ENCODE measurements around the gene AP1AR.
"Not testable (repeated sequence)": the region's sequence is repeated elsewhere in the genome, so short reads cannot be mapped to it uniquely, and the experiment has no call there.

The AP1AR gene, protein sequence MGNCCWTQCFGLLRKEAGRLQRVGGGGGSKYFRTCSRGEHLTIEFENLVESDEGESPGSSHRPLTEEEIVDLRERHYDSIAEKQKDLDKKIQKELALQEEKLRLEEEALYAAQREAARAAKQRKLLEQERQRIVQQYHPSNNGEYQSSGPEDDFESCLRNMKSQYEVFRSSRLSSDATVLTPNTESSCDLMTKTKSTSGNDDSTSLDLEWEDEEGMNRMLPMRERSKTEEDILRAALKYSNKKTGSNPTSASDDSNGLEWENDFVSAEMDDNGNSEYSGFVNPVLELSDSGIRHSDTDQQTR
- total RNA-seq = 22.4 to 53.6 (median 48.0) reads per million in 3 experiments

DNA sequence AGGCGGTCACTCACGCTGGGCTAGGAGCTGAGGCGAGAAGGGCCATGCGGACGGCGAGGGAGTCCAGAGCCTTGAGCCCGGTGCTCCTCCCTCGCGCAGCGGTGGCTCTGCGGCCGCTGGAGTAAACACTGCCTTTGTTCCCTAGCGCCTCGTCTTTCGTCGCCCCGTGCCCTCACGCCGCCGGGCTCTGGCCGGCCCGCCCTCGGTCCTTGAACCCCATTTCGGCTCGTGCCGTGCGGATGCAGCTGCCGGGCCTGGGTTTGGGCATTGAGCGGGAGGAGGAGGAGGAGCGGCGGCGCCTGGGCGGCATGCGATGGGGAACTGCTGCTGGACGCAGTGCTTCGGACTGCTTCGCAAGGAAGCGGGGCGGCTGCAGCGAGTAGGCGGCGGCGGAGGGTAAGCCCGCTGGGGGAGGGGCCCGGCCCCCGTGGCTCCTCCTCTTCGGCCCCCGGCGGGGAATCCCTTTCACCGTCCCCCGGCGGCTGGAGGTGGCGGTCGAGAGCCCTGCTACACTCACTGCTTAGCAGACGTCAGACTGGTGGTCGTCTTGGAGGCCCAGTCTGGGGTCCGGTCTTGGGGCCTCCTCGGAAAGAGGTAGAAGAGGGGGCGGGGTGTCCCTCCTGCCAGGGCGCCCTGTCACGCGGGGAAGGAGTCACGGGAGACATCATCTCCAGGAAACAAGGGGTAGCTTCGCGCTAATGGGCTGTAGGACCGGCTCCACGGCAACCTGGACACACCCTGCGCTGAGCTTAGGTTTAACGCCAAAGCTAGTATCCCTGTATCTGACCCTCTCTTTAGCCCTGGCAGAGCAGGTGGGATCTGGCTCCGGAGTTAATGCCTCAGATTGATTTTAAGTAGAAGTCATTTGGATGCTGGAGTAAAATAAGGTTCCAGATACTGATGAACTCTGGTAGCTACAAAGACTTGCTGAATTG, at the start of gene AP1AR:
Gene AP1AR (plus strand): TSS at position 9 of the 935 bp plus-strand sequence. CDS start 305 bp downstream, at position 314.
- peak; percentile 76 for DNase-seq

DNA sequence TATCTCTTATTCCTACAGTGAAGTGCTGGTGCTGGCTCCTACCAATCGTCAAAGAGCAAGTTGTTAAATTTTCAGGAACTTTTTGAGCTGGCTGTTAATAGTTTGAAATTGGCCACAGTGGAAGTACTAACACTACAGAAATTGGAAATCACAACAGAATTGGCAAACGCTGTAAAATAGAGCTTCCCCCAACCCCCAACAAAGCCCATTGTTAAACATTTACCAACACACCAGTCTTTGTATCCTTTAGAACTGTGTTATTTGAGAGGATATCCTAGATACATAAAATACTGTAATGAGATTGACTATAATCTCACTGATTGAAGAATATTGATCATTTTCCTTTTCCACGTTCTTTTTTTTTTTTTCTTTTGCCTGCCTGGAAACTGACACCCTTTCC, 49.0 kb upstream of the AP1AR start:
- no peak for DNase-seq

DNA sequence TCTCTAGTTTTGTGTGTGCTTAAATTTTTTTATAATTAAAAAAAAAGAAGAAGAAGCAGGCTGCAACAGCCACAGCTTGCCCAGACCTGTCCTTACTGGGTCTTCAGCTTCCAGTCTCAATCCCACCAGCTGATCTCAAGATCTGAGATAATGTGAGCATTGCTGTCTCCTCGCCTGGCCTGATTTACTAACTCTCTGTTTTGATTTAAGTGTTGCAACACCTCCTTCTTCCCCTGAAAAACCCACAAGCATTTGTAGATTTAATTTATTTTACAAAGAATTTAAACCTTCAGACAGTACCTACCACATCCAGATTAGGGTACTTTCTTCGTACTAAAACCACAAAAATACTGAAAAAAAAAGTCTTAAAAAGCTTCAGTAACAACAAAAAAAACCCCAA, 48.3 kb upstream of the AP1AR start:
- DNase-seq = peak; percentile 32

DNA sequence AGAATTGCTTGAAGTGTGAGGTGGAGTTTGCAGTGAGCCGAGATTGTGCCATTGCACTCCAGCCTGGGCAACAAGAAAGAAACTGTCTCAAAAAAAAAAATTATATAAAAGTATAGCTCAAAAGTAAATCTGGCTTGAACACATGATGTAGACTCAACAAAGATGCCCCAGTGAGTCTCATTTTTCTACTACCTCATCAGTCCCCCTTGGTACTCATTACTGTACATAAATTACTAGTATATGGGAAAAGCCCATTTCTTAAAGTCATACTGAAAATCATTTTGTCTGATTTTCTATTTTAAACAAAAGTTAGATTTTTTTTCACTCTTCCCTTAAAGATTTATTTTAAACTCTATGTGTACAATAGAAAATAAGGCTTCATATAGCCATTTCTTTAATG, 47.1 kb upstream of the AP1AR start:
- DNase-seq = no peak

DNA sequence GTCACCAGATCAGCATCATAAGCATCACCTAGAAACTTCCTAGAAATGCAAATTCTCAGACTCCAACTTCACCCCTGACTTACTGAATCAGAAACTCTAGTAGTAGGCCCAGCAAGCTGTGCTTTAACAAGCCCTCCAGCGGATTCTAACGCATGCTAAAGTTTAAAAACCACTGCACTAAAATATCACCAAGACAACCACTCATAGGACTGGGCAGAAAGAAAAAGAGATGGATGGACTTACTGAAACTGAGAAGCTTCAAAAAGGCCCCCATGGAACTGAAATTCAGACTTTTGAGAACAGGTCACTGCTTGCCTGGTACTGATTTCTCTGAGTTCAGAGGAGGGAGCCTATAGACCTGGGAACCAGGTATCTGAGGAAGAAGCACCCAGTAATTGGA, 46.3 kb upstream of the AP1AR start:
- DNase-seq = no peak

DNA sequence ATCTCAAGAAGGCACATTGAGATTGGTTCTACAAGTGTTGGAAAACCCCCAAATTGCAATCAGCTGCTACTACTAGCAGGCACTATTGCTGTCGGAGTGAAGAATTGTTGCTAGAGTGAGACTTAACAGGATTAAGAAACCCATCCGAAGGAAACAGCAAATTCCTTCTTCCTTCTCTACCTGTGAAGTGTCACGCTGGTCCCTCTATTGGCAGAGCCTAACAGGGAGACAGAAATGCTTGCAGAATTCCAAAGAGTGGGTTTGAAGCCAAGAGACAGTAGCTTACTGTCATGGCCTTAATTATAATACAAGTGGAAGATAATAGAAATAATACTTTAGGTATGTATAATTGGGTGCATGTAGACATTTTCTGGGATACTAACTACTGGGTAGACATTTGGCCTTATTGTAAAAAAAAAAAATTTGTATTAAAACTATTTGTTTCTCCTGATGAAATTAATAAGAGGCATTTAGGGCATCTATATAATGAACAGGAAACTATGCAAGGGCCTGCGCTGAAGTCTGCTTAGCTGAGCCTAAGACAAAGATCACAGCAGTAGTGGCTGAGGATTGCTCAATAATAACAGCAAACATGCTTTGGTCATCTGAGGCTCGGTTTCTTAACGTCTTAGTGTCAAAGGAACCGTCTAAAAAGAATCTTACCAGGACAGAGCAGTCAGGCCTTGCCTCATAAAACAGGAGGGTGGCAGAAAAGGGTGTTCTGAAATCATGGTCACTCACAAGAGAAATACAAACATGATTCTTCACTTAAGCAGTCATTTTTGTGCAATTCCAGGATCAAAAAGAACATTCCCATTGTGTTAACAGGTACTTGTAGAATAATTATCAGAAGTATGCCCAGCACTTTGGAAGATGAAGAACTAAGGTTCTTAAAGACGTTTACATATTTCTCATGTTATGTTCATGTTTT, 45.6 kb upstream of the AP1AR start:
- no peak for DNase-seq

DNA sequence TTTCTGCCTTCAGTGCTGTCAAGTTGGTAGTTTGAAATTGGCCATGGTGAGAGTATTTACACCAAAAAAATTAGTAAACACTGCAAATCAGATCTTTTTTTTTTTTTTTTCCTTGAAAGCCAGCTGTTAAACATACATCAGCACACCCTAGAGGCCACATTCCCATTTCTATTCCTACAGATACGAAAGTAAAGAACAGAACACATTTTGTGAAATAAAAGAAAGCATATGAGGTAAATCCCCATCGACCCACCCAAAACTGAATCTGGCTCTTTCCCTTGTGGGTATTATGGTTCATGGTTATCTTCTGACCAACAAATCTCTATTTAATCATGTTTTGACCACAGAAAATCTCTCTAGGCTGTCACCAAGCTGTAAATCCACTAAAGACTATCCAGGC, 41.8 kb upstream of the AP1AR start:
- DNase-seq = no peak

DNA sequence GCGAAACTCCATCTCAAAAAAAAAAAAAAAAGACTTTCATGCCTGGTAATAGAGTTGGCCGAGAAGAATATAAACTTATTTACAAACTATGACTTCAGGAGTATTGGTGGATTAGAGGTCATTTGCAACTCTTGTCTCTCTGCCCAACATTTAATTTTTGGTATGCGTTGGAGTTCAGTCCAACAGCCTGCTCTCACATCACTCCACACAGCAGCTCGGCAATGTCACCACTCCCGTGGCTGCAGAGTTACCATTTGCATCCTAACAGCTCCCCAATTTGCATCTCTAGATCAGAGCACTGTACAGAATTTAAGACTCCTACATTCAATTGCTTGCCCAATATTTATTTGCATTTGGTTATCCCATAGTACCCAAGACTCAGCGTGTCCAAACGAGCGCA, 40.9 kb upstream of the AP1AR start:
- no peak for DNase-seq

DNA sequence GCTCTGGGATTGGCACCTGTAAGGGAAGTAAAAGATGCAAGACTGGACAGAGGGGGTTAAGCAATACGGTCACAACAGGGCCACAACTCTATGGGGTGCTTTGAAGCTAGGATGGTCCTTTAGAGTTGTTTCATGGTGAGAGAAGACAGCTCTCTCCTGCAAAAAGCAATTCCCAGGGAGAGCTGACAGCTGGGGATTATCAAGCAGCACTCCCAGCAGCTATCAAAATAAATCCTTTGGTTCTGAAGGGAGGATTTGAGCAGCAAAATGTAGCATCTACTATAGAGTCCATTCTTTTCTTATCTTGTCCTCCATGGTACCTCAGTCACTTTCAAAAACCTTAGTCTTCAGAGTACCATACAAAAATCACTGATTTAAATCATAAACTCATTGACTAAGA, 35.1 kb upstream of the AP1AR start:
- no peak for DNase-seq

DNA sequence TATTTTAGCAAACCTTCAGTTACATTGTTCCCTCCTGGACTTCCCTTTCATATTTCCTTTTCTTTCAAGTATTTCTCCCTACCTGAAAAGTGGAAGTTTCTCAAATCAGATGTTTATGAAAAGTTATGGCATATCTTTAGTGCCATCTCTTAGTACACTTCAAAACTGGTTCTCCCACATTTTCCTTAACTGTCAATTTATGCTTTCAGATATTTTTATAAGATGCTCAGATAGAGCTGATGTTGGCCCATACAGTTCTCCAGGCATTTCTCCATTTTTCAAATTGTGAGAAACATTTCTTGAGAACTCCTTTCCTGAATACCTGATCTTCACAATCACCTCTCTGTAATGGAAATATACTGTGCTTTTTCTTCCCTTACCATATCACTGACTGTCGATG, 32.5 kb upstream of the AP1AR start:
- no peak for DNase-seq

DNA sequence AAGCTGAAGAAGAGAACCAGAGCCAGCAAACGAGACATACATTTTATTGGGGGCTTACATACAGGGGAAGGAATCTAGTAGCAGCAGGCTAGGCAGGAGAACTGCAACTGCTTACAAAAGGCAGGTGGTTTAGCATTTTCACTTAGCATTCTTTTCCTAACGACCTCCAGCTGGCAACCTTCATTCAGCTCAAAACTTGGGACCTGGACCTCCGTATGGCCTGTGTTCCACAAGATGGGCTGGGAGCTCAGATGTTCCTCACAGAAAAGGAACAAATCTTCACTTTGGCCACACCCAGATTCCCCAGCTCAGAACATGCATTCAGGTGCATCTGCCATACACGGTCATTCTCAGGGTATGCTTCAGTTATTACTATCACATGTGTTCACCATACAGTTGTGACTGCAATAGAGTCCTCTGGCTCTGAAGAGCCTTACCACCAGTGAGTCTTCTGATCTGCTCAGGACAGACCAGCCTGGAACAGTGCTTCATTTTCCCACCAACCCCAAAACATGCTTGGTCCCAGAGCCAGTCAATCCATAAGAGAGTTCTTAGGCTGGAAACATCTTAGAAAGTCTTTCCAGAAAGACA, 29.6 kb upstream of the AP1AR start:
- DNase-seq = no peak

DNA sequence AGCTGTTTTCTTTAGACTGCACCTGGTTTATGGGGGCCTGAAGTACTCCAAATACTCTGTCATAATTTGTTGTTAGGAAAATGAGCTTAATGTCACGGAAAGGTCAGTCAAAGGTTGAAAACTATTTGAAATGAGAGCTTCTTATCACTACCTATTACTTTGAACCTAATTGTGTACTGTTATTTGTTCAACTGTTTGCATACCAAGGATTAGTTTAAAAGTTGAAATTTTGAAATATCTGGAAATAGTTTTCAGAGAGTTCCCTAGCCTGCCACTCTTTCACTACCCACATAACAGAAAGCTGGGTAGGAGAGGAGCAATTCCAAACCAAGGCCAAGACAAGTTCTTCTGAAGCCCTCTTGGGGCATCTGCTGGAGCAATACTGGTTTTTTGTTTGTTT, 28.0 kb upstream of the AP1AR start:
- DNase-seq = no peak

DNA sequence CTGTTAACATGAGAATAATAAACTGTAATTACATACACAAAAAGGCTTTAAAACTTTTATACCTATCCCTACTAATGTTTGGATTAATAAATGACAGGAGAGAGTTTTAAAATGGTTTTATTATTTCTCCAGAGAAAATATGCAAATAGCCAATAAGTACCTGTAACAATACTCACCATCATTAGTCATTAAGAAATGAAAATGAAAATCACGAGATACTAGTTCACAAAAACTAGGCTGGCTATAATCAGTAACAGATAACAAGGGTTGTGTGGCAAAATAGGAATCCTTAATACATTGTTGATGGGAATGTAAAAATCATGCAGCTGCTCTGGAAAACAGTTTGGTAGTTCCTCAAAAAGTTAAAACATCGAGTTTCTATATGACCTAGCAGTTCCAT, 25.2 kb upstream of the AP1AR start:
- DNase-seq = no peak

DNA sequence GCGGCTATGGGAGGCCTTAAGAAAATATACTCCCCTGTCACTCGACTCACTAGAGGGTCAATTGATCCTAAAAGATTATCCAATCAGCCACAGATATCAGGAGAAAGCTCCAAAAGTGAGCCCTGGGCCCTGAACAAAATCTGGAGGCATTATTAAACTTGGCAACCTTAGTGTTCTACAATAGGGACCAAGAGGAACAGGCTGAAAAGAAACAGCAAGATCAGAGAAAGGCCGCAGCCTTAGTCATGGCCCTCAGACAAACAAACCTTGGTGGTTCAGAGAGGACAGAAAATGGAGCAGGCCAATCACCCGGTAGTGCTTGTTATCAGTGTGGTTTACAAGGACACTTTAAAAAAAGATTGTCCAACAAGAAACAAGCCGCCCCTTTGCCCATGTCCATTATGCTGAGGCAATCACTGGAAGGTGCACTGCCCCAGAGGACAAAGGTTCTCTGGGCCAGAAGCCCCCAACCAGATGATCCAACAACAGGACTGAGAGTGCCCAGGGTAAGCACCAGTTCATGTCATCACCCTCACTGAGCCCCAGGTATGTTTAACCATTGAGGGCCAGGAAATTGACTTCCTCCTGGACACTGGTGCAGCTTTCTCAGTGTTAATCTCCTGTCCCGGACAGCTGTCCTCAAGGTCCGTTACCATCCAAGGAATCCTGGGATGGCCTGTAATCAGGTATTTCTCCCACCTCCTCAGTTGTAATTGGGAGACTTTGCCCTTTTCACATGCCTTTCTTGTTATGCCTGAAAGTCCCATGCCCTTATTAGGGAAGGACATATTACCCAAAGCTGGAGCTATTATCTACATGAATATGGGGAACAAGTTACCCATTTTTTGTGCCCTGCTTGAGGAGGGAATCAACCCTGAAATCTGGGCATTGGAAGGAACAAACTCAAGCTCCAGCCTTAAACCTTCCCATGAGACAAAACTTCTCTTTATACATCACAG, 23.2 kb upstream of the AP1AR start:
- not testable (repeated sequence) for DNase-seq

DNA sequence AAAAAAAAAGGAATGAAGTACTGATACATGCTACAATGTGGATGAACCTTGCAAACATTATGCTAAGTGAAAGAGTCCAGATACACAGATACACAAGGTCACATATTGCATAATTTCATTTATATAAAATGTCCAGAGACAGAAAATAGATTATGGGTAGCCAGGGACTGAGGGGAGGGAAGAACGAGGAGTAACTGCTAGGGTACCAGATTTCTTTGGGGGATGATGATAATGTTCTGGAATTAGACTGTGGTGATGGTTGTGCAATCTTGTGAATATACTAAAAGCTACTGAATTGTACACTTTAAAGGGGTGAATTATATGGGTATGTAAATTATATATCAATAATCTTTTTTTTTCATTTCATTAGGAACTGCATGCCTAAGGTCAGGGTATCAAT, 20.8 kb upstream of the AP1AR start:
- no peak for DNase-seq

DNA sequence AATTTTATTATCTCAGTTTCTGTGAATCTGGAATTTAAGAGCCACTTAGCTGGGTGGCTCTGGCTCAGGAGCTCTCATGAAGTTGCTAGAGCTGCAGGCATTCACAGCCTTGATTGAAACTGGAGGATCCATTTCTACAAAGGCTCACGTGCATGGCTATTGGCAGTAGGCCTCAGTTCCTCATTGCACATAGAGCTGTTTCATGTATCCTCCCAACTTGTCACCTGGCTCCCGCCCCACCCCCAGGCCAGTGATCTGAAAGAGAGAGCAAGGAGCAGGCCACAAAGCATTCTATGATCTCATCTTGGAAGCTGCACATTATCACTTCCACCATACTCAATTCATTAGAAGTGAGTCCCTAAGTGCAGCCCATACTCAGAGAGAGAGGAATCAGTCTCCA, 18.5 kb upstream of the AP1AR start:
- DNase-seq = no peak

DNA sequence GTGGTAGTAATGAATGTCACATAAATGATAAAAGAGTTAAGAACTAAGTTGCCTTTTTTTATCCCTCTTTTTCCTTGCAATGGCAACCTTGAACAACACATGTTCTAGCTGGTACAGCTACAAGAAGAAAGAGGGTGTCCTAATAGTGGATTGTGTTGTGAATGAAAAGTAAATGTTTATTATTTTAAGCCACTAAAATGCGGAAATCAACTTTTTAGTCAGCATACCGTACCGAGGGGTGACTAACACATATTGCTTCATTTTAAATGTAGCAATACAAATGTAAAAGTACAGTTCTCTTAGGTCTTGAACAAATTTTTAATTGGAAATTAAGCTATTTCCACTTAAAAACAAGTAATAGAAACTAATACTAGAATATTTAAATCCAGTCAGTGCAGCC, 17.7 kb upstream of the AP1AR start:
- no peak for DNase-seq

DNA sequence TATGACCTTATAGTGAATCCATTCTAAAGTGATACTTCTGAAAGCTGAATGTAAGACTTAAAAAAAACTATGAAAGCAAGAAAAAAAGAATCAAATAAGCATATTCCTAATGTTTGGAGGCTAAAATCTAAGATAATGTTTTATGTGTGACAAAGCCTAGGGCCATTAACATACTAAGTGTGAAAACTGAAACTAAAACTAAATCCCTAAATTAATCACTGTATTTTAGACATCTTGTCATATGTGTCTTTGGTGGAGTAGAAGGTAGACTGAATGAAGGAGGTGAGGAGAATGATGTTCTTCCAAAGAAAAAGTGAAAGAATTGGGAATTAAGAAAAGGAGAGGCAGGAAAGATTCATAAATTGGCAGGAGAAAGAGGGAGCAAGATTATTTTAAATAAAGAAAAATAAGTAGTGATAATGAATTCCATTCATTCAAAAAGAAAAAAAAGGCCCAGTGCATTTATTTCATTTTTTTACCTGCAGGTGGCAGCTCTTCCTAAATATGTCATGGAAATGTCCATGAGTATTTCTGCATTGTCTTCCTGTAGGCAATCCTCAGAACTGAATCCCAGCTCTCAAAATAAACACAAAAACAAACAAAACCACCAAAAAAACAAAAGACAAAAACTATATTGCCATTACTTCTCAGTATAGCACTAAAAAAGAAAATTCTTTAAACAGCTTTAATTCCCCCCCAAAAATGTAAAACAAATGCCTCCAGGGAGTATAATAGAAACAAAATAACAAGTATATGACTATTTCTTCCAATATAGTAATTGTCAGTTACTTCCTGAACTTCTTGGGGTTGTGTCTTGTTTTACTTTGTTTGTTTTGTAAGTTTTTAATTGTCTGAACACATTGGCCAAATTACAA, 17.0 kb upstream of the AP1AR start:
- peak; percentile 16 for DNase-seq

DNA sequence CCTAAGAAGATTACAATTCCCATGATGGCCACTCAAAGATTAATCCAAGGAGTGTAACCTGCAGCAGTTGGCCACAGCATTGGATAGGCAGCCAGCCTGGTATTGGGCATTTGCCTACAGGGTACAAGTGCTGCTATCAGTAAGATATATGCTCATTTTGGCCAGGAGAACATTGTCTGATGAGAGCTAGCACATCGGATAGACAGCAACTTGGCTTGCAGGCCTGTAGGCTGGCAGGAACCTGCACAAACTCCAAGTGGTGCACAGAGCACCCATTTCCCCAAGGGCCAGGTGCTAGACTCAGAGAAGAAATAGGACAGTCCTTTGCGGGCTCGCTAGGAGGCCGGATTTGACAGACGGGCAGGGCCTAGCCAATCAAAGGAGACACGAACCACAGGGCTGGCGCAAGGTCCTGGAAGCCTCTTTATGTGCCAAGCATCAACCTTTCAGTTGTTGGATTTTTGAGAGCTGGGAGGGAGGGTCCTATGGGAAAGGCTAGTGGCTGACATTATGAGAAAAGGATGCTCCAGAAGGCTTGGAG, 11.7 kb upstream of the AP1AR start:
- no peak for DNase-seq

Data from central memory CD4-positive, alpha-beta T cell (primary cell).